ENCODE measurements around the gene ATP6V1G2. TPM values are rescaled to one million over a fixed set of nuclear protein-coding genes. Genes with fewer than 3 reads are reported as not detected.
A peak's percentile ranks its signal among the peaks of the same experiment; 100 is the strongest.

Gene ATP6V1G2
- total RNA-seq, 2 experiments from 2014 or later, result 0.86 to 1.1 TPM

DNA sequence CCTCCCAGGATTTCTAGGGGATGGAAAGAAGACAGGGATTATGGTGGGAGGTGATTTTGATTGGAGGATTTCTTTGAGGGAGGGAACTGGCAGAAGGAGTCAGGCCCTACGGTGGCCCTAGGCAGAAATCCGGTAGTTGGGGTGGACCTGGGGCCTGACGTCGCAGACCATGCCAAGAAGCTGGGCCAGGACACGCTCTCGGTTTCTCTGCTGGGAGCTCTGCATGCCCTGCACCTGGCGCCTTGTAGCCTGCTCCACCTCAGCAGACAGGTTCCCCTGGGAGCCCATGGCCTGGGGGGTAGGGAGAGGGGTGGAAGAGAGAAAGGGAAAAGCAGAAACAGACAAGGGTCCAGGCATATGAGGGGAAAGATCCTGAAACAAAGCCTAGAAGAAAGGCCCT is 1.1 kb downstream of the ATP6V1G2 start:
- intact Hi-C loops (cut with micrococcal nuclease), result loop anchor here (5.0 to 10.0 kb wide), 3 partner anchors 37 to 190 kb away; partner anchors contain the start of genes C6orf47, CLIC1, CSNK2B and GPANK1
- DNase-seq, result no peak
- no peak for ATAC-seq
- Mint-ChIP-seq H3K36me3 (ENCODE audit: low read depth) (peaks cover 24% of the 10 kb centered on the region), H3K27ac (no peak overlapping the region), H3K27me3 (no peaks in the 10 kb centered on the region), H3K9me3 (no peaks in the 10 kb centered on the region), H3K4me1 (ENCODE audit: low read depth) (peaks cover 35% of the 10 kb centered on the region), H3K4me3 (no peak overlapping the region)
- POLR2A ChIA-PET, result interaction anchor here (1.1 to 5.0 kb wide), 5 partner anchors 31 to 78 kb away, joined by 3 to 57 read pairs (median 8); partner anchors contain the start of genes LTB, NCR3 and TNF
- CTCF ChIA-PET, result interaction anchor here (0.9 to 56.2 kb wide), 5 partner anchors 14 to 112 kb away, joined by 3 to 2542 read pairs (median 7); partner anchors contain the start of genes LST1, LTB, MICB and NCR3
- TF ChIP-seq, protein P1, sequence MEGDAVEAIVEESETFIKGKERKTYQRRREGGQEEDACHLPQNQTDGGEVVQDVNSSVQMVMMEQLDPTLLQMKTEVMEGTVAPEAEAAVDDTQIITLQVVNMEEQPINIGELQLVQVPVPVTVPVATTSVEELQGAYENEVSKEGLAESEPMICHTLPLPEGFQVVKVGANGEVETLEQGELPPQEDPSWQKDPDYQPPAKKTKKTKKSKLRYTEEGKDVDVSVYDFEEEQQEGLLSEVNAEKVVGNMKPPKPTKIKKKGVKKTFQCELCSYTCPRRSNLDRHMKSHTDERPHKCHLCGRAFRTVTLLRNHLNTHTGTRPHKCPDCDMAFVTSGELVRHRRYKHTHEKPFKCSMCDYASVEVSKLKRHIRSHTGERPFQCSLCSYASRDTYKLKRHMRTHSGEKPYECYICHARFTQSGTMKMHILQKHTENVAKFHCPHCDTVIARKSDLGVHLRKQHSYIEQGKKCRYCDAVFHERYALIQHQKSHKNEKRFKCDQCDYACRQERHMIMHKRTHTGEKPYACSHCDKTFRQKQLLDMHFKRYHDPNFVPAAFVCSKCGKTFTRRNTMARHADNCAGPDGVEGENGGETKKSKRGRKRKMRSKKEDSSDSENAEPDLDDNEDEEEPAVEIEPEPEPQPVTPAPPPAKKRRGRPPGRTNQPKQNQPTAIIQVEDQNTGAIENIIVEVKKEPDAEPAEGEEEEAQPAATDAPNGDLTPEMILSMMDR (IDR thresholded peaks at IDR 0.05), result no peak

DNA sequence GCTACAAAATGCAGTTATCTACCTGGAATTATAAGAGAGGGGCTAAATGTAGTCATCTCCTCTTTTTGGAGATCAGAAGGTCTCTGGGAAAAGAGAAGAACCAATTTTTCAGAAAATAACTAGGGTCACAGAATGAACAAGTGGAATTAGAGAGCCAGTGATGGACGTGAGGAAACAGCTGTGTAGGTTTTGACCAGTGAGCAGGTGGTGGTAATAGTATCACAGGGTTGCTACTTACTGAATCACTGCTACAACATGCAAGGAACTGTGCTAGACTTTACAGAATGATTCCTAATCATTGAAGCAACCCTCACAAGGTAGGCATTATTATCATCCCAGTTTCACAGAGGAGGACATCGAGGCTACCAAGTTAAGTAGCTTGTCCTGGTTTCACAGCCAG is 1.7 kb downstream of the ATP6V1G2 start:
- H3K4me3 Mint-ChIP-seq, result no peak overlapping the region
- ChIA-PET CTCF (interaction anchor here (1.0 to 56.2 kb wide), 3 partner anchors 47 to 145 kb away, joined by 3 to 2542 read pairs (median 8); partner anchors contain the start of genes LST1, LTB, NCR3 and TNF), POLR2A (interaction anchor here (1.1 to 5.0 kb wide), 3 partner anchors 31 to 53 kb away, joined by 5 to 57 read pairs (median 32); partner anchors contain the start of genes NCR3 and TNF)
- no peak overlapping the region for H3K27ac Mint-ChIP-seq
- ATAC-seq (no peak), DNase-seq (no peak)
- no peaks in the 10 kb centered on the region for H3K9me3 Mint-ChIP-seq
- no peaks in the 10 kb centered on the region for H3K27me3 Mint-ChIP-seq
- TF ChIP-seq, protein P1 (IDR thresholded peaks at IDR 0.05), result no peak
- H3K36me3 Mint-ChIP-seq (ENCODE audit: low read depth), result peaks cover 30% of the 10 kb centered on the region
- H3K4me1 Mint-ChIP-seq (ENCODE audit: low read depth), result peaks cover 37% of the 10 kb centered on the region
- intact Hi-C loops (cut with micrococcal nuclease), result loop anchor here (5.0 to 10.0 kb wide), 3 partner anchors 38 to 190 kb away; partner anchors contain the start of genes C6orf47, CLIC1, CSNK2B and GPANK1

- H3K27ac Mint-ChIP-seq, result no peak overlapping the region
- ATAC-seq, result no peak
- TF ChIP-seq, protein P1 (IDR thresholded peaks at IDR 0.05), result no peak
- CTCF ChIA-PET, result interaction anchor here (1.0 to 56.2 kb wide), 5 partner anchors 7 to 51 kb away, joined by 3 to 2542 read pairs (median 8); partner anchors contain the start of genes LST1, LTB, NCR3 and TNF
- no peaks in the 10 kb centered on the region for H3K27me3 Mint-ChIP-seq
- H3K4me1 Mint-ChIP-seq (ENCODE audit: low read depth), result peaks cover 41% of the 10 kb centered on the region
- DNase-seq, result no peak
- intact Hi-C loops (cut with micrococcal nuclease), result loop anchor here (10.0 kb wide), 2 partner anchors 121 to 191 kb away; partner anchors contain the start of genes C6orf47, CLIC1, CSNK2B and GPANK1
- H3K36me3 Mint-ChIP-seq (ENCODE audit: low read depth), result peaks cover 31% of the 10 kb centered on the region
- H3K4me3 Mint-ChIP-seq, result peak overlapping the region; percentile 81
- H3K9me3 Mint-ChIP-seq, result no peaks in the 10 kb centered on the region
- POLR2A ChIA-PET, result interaction anchor here (0.6 to 6.0 kb wide), 6 partner anchors 9 to 121 kb away, joined by 3 to 97 read pairs (median 4); partner anchors contain the start of genes GPANK1, LTB and TNF
These were observed 2.8 kb downstream of the ATP6V1G2 start for GRCh38 chr6:31543639-31544038.

- ChIA-PET CTCF (interaction anchor here (1.0 to 56.2 kb wide), 10 partner anchors 9 to 142 kb away, joined by 5 to 2542 read pairs (median 6); partner anchors contain the start of genes LST1, LTB, NCR3 and TNF), POLR2A (interaction anchor here (0.6 to 6.0 kb wide), 51 partner anchors 10 to 1311 kb away, joined by 3 to 97 read pairs (median 4); partner anchors contain the start of genes AIF1, C6orf47, CSNK2B and DXO)
- Mint-ChIP-seq H3K4me3 (peak within 1 kb of the TSS; percentile 81), H3K9me3 (no peaks in the 10 kb centered on the region), H3K36me3 (ENCODE audit: low read depth) (peaks cover 40% of the 10 kb centered on the region), H3K27ac (peak within 1 kb of the TSS; percentile 95), H3K4me1 (ENCODE audit: low read depth) (peaks cover 43% of the 10 kb centered on the region), H3K27me3 (no peaks in the 10 kb centered on the region)
- ATAC-seq (peak; percentile 79), DNase-seq (peak; percentile 95)
- intact Hi-C loops (cut with micrococcal nuclease), result loop anchor here (2.0 to 10.0 kb wide), 3 partner anchors 49 to 193 kb away; partner anchors contain the start of genes C6orf47, CLIC1, CSNK2B and GPANK1
- TF ChIP-seq, protein P1 (IDR thresholded peaks at IDR 0.05), result no peak
These were observed 4.5 kb downstream of the ATP6V1G2 start, which contains the start of gene DDX39B for GRCh38 chr6:31541658-31542521. Gene DDX39B (minus strand): TSS chr6:31542003. CDS start chr6:31540532, 1,471 bp downstream.
